ENCODE results near the gene NCOA5. TPM values are rescaled to one million over a fixed set of nuclear protein-coding genes. Genes with fewer than 3 reads are reported as not detected.

Gene NCOA5
- total RNA-seq, 4 donors from 2014 or later, result 17.4 to 36.8 (median 29.9) TPM

DNA sequence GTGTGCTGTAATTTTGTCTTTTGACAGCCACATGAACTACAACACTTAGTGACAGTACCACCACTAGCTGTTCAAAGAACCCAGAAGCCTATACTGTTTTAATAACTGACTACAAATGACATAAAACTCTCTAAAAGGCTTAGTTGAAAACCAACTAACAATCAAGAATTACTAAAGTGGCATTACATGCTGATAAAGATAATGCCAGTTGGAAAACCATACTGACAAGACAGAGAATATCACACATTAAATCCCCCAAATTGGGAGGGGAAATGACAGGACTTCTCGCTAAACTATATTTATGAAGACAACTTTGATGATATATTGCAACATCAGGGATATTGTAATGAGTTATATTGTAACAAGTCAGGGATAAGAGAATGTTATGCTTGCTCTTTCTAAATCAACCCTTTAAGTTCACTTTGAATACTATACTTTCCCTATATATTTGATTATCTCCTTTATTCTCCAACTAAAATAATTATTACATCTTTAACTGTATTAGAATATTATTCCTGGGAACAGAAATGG, 6.2 kb downstream of the NCOA5 start:
- DNase-seq (ENCODE audit: extremely low spot score), result no peak
- TF ChIP-seq, protein P1, sequence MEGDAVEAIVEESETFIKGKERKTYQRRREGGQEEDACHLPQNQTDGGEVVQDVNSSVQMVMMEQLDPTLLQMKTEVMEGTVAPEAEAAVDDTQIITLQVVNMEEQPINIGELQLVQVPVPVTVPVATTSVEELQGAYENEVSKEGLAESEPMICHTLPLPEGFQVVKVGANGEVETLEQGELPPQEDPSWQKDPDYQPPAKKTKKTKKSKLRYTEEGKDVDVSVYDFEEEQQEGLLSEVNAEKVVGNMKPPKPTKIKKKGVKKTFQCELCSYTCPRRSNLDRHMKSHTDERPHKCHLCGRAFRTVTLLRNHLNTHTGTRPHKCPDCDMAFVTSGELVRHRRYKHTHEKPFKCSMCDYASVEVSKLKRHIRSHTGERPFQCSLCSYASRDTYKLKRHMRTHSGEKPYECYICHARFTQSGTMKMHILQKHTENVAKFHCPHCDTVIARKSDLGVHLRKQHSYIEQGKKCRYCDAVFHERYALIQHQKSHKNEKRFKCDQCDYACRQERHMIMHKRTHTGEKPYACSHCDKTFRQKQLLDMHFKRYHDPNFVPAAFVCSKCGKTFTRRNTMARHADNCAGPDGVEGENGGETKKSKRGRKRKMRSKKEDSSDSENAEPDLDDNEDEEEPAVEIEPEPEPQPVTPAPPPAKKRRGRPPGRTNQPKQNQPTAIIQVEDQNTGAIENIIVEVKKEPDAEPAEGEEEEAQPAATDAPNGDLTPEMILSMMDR (IDR thresholded peaks at IDR 0.05), result no peak
- no peak for TF ChIP-seq POLR2AphosphoS5 (IDR thresholded peaks at IDR 0.05)
- TF ChIP-seq POLR2A (IDR thresholded peaks at IDR 0.05; ENCODE audit: low read depth), result no peak
- TF ChIP-seq EP300 (IDR thresholded peaks at IDR 0.05), result no peak
- Histone ChIP-seq H3K27me3 (no peaks in the 10 kb centered on the region), H3K9me3 (no peaks in the 10 kb centered on the region), H3K4me1 (peaks cover 63 to 98% (median 94%) of the 10 kb centered on the region in 4 donors), H3K4me3 (no peak overlapping the region), H3K36me3 (peaks cover 2 to 10% (median 6%) of the 10 kb centered on the region in 4 donors), H3K27ac (replicated peaks in 1 of 4) (no peak overlapping the region)
- intact Hi-C loops (cut with DNase I), result no loop called here
- WGBS, result 90% methylated on average over 1 of the region's 1 CpG

DNA sequence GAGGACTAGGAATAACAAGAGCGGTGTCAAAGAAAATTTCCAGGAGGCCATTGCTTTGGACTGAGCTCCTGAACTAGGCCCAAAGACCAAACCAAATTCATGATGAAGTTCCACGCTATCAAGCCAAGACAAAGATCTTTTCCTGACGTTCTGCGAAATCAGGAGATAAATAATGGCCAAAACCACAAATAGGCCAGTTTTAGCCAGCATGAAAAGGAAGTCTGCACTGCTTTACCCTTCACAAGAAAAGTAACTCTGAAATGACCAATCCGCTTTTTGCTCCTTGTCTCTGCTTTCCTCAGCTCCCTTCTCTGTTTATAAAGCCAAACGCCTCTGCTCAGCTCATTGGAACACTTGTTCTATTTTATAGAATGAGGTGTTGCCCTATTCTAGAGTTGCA, 6.7 kb downstream of the NCOA5 start:
- 68% methylated on average over 6 of the region's 6 CpGs for WGBS
- no peak overlapping the region for H3K4me3 ChIP-seq
- no peak overlapping the region for H3K27ac ChIP-seq (replicated peaks in 1 of 4)
- DNase-seq (ENCODE audit: extremely low spot score), result no peak
- TF ChIP-seq EP300 (IDR thresholded peaks at IDR 0.05), result no peak
- TF ChIP-seq, protein P1 (IDR thresholded peaks at IDR 0.05), result no peak
- TF ChIP-seq POLR2A (IDR thresholded peaks at IDR 0.05; ENCODE audit: low read depth), result no peak
- no peak for TF ChIP-seq POLR2AphosphoS5 (IDR thresholded peaks at IDR 0.05)
- no peaks in the 10 kb centered on the region for H3K27me3 ChIP-seq
- peaks cover 6 to 14% (median 10%) of the 10 kb centered on the region in 4 donors for H3K36me3 ChIP-seq
- intact Hi-C loops (cut with DNase I), result no loop called here
- H3K4me1 ChIP-seq, result peaks cover 58 to 93% (median 90%) of the 10 kb centered on the region in 4 donors
- H3K9me3 ChIP-seq, result no peaks in the 10 kb centered on the region

DNA sequence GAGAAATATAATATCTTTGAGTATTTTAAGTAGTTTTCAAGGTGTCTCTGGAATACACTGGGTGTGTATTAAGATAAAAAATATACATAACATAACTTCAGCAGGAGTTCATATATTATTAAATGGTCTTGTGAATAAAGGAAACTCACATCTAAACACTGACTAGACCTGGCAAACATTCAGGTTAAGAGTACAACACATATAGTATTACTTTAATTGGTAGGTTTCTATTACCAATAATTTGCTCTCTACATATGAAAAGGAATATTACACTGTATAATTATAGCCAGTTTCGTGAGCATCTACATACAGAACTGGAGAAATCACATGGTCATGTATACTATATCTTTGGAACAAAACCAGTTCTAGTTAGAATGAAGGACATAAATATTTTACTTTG, 8.7 kb downstream of the NCOA5 start:
- WGBS, result 93% methylated on average over 1 of the region's 1 CpG
- H3K4me3 ChIP-seq, result no peak overlapping the region
- TF ChIP-seq POLR2A (IDR thresholded peaks at IDR 0.05; ENCODE audit: low read depth), result no peak
- no peak for TF ChIP-seq POLR2AphosphoS5 (IDR thresholded peaks at IDR 0.05)
- TF ChIP-seq, protein P1 (IDR thresholded peaks at IDR 0.05), result no peak
- TF ChIP-seq EP300 (IDR thresholded peaks at IDR 0.05), result no peak
- H3K27me3 ChIP-seq, result no peaks in the 10 kb centered on the region
- H3K9me3 ChIP-seq, result no peaks in the 10 kb centered on the region
- H3K4me1 ChIP-seq, result peaks cover 40 to 73% (median 70%) of the 10 kb centered on the region in 4 donors
- peaks cover 6 to 31% (median 19%) of the 10 kb centered on the region in 4 donors for H3K36me3 ChIP-seq
- intact Hi-C loops (cut with DNase I), result no loop called here
- H3K27ac ChIP-seq (replicated peaks in 1 of 4), result no peak overlapping the region
- DNase-seq (ENCODE audit: extremely low spot score), result no peak

DNA sequence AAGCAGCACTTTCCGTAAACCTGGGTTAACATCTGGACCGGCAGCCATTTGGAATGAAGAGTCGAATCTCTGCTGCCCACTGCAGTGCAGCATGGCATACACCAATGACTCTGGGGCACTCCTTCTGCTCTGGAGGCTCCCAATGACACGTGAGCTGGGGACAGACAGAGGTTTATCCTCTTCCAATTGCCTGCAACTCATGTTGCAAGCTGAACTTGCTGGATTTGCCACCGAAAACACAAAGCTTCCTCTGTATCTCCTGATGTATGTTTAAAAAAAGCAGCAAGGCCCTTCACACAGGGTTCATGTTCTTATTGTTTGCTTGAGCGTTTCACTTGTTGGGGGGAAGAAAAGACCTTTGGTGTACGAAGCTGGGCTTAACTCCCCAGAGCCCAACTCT, 10.8 kb downstream of the NCOA5 start:
- Histone ChIP-seq H3K9me3 (no peaks in the 10 kb centered on the region), H3K36me3 (peaks cover 6 to 52% (median 40%) of the 10 kb centered on the region in 4 donors), H3K4me1 (peaks cover 21 to 52% (median 49%) of the 10 kb centered on the region in 4 donors), H3K27me3 (no peaks in the 10 kb centered on the region), H3K4me3 (no peak overlapping the region), H3K27ac (replicated peaks in 1 of 4) (no peak overlapping the region)
- intact Hi-C loops (cut with DNase I), result no loop called here
- TF ChIP-seq EP300 (IDR thresholded peaks at IDR 0.05), result no peak
- TF ChIP-seq, protein P1 (IDR thresholded peaks at IDR 0.05), result no peak
- TF ChIP-seq POLR2A (IDR thresholded peaks at IDR 0.05; ENCODE audit: low read depth), result no peak
- TF ChIP-seq POLR2AphosphoS5 (IDR thresholded peaks at IDR 0.05), result no peak
- DNase-seq (ENCODE audit: extremely low spot score), result peak; percentile 45
- WGBS, result 78% methylated on average over 7 of the region's 7 CpGs
